K562 (cell line): ENCODE results near the gene IRF6.

Experiments used
- FOXK2 ChIP-seq, 2 experiments: fragments of 450-650 bp; IDR thresholded peaks in 1 of 2; conservative IDR thresholded peaks in 1 of 2; 2 replicates each; pipeline ENCODE4 v1.6.1; 2016; ENCODE audit warnings: low read depth in 2 of 2, mild to moderate bottlenecking in 1 of 2
- NFYB ChIP-seq: IDR thresholded peaks from 2 replicates; pipeline ENCODE4 v1.6.1; 2011; ENCODE audit warnings: mild to moderate bottlenecking, moderate library complexity; ENCODE audit not compliant: insufficient read length; ENCODE audit errors: extremely low read depth
- SIN3A ChIP-seq, 2 experiments: fragments of 150-350 bp in 1 of 2; IDR thresholded peaks; 2 replicates each; pipeline ENCODE4 v1.6.1; 2011 to 2016; ENCODE audit warnings: borderline replicate concordance in 2 of 2, low read depth in 2 of 2, low read length in 2 of 2, mild to moderate bottlenecking in 2 of 2, moderate library complexity in 2 of 2; ENCODE audit not compliant: control insufficient read depth in 1 of 2
- SREBF2 ChIP-seq: sonication (generic); formaldehyde crosslinking; IDR thresholded peaks from 2 replicates; pipeline ENCODE4 v1.4.0; 2020; ENCODE audit warnings: mild to moderate bottlenecking, missing genetic modification reagents
- ZNF274 ChIP-seq: IDR thresholded peaks from 2 replicates; pipeline ENCODE4 v1.6.1; 2011; ENCODE audit warnings: low read depth, mild to moderate bottlenecking, low read length, moderate library complexity, borderline replicate concordance
- TF ChIP-seq, protein P1 (sequence below), 3 experiments: IDR thresholded peaks in 2 of 3; conservative IDR thresholded peaks in 1 of 3; 2 replicates each; pipeline ENCODE4 v1.5.1; 2011 to 2012; ENCODE audit warnings: low read length in 3 of 3, mild to moderate bottlenecking in 3 of 3, control low read depth in 2 of 3, improper control_type of control experiment in 1 of 3, inconsistent platforms in 1 of 3, low read depth in 1 of 3, mixed read lengths in 1 of 3, moderate library complexity in 1 of 3; ENCODE audit not compliant: insufficient read depth in 2 of 3

GRCh38 chr1:209815931-209816341, 10.0 kb upstream of the IRF6 start:
- TF ChIP-seq, protein P1, sequence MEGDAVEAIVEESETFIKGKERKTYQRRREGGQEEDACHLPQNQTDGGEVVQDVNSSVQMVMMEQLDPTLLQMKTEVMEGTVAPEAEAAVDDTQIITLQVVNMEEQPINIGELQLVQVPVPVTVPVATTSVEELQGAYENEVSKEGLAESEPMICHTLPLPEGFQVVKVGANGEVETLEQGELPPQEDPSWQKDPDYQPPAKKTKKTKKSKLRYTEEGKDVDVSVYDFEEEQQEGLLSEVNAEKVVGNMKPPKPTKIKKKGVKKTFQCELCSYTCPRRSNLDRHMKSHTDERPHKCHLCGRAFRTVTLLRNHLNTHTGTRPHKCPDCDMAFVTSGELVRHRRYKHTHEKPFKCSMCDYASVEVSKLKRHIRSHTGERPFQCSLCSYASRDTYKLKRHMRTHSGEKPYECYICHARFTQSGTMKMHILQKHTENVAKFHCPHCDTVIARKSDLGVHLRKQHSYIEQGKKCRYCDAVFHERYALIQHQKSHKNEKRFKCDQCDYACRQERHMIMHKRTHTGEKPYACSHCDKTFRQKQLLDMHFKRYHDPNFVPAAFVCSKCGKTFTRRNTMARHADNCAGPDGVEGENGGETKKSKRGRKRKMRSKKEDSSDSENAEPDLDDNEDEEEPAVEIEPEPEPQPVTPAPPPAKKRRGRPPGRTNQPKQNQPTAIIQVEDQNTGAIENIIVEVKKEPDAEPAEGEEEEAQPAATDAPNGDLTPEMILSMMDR (IDR thresholded peaks at IDR 0.05 in 2 of 3, conservative IDR thresholded peaks at IDR 0.05 in 1 of 3; ENCODE audit: insufficient read depth in 2 of 3, low read depth in 1 of 3, low read length in 3 of 3): no peak
- TF ChIP-seq NFYB (no peak), FOXK2 (conservative IDR thresholded peaks at IDR 0.05 in 1 of 2, IDR thresholded peaks at IDR 0.05 in 1 of 2; ENCODE audit: low read depth in 2 of 2) (no peak), ZNF274 (no peak), SIN3A (IDR thresholded peaks at IDR 0.05; ENCODE audit: borderline replicate concordance in 2 of 2, control insufficient read depth in 1 of 2, low read depth in 2 of 2, low read length in 2 of 2) (no peak), SREBF2 (CRISPR knock-in tag) (no peak)
